GM12801 (cell line): ENCODE results near the gene SAMD3.

Experiments used
- TF ChIP-seq, protein P1 (sequence below): IDR thresholded peaks from one replicate; pipeline ENCODE4 v1.5.1; 2011; ENCODE audit warnings: control low read depth; ENCODE audit not compliant: insufficient read length; ENCODE audit errors: extremely low read depth

The SAMD3 gene

DNA sequence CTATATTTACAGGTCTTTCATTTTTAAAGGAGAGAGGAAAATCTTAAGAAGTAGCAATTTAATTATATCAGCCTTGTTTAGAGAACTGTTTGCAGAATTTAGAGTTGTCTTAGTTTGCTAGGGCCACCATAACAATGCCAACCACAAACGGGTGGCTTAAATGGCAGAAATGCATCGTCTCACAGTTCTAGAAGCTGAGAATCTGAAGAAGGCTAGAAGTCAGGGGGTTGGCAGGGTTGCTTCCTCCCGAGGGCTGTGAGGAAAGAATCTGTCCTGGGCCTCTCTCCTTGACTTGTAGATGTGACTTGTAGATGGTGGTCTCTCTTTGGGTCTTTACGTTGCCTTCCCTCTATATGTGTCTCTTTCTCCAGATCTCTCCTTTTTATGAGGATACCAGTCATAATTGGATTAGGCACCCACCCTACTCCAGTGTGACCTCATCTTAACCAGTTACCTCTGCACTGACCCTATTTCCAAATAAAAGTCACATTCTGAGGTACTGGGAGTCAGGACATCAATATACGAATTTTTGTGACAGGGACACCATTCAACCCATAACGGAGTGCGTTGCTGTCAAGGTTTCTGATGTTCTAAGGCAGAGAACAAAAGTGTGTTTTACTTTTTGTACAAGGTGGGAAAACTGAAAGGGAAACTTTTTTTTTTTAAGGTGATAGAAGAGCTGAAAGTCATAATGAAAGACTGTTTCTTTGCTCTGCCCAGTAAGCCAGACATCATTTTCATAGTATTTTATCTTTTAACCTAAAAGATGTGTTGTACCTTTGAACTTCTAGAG lies 84.4 kb downstream of the SAMD3 start:
- TF ChIP-seq, protein P1, sequence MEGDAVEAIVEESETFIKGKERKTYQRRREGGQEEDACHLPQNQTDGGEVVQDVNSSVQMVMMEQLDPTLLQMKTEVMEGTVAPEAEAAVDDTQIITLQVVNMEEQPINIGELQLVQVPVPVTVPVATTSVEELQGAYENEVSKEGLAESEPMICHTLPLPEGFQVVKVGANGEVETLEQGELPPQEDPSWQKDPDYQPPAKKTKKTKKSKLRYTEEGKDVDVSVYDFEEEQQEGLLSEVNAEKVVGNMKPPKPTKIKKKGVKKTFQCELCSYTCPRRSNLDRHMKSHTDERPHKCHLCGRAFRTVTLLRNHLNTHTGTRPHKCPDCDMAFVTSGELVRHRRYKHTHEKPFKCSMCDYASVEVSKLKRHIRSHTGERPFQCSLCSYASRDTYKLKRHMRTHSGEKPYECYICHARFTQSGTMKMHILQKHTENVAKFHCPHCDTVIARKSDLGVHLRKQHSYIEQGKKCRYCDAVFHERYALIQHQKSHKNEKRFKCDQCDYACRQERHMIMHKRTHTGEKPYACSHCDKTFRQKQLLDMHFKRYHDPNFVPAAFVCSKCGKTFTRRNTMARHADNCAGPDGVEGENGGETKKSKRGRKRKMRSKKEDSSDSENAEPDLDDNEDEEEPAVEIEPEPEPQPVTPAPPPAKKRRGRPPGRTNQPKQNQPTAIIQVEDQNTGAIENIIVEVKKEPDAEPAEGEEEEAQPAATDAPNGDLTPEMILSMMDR, result no peak

DNA sequence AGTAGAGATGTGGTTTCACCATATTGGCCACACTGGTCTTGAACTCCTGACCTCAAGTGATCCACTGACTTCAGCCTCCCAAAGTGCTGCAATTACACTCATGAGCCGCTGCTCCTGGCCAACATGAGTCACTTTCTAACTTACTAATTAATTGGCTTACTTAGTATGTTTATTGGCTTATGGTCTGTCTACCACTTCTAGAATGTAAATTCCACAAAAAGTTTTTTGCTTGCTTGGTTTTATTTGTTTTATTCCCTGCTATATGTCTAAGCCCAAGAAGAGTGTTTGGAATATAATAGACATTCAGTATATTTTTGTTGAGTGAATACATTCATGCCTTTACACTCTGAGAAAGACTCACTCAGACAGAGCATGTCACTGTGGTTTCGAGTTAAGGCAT lies 86.0 kb downstream of the SAMD3 start:
- TF ChIP-seq, protein P1, result no peak

DNA sequence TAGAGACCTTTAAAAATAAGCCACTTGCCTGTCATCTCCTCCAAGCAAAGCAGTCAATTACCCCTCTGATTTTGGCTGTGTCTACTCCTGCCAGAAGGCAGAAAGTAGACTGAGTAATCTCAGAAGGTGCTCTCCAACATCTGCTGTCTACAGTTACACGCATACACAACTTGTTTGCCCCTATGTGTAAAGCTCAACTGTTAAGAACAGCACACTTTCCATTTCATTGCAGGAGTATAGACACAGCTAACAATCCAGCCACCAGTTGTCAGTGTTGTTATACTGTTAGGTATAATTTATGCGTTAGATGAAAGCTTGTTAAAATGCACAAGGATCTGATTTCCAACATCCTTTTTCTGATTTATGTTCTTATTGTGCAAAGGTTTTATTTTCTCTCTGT lies 88.2 kb downstream of the SAMD3 start:
- TF ChIP-seq, protein P1, result no peak

DNA sequence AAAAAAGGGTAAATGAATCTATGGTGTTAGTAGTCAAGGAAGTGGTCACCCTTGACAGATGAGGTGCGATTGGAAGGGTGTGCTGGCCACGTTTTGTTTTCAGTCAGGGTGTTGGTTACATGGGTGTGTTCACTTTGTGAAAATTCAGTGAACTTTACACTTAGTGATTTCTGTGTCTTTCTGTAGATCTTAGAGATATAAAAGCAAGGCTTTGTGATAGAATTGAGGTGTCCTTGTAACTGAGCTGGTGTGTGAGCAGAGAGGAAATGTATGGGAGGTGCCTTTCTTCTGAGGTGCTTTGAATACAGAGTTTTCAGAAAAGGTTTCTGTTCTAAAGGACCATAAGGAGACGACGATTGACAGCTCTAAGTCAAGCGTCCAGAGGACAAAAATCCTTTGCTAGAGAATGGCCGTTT lies 90.5 kb downstream of the SAMD3 start:
- TF ChIP-seq, protein P1, result no peak

DNA sequence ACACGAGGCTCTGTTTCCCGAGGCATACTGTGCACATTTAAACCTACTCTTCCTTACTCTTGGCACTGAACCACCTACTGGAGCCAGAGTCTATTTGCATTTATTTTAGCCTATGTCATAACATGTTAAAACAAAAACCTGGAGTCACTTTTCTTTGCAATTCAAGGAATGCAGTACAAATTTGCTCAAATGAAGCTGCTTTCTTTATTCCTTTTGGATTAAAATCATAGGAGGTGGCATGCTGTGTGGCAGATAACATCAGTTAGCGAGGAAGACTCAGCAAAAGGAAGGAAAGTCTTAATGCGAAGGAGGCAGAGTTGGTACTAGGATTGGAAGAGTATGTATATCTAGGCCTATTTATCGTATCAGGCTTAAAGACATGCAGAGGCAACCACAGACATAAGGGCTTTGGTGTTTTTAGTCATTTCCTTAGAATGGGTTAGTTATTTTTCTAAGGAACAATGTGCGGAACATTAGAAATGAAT lies 92.9 kb downstream of the SAMD3 start:
- TF ChIP-seq, protein P1, result no peak

DNA sequence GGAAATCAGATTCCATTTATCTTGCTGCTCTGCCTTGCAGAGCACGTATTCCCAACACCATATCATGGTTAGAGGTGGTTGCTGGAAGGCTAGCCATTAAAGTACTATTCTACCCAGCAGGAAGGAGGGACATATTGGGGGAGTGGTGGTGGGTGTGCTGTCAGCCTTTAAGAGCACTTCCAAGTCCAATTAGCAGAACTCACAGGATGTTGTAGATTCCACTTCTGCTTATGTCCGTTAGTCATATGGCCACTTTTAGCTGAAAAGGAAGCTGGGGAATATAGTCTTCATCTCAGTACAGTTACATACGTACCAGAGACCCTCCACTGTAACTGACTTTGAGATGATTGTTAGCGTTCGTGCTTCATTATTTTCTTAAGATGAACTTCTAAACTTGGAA lies 94.4 kb downstream of the SAMD3 start:
- TF ChIP-seq, protein P1, result no peak

DNA sequence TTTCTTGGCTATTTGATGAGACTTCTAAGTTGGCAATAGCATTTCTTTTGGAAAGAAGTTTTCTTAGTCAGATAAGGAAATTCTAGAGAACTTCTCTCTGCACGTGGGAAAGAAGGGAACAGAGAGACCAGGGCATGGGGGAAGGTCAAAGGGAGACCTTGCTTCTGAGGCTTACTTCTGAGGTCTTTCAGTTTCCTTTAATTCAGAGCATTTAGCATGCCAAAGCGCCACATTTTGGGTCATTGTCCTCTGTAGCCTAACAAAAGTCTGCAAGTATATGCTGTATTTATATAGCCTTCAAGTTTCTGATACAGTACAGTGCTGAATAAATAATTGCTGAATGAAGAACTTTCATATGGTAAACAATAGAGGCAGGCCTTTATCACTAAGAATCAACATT lies 95.6 kb downstream of the SAMD3 start:
- TF ChIP-seq, protein P1, result no peak

DNA sequence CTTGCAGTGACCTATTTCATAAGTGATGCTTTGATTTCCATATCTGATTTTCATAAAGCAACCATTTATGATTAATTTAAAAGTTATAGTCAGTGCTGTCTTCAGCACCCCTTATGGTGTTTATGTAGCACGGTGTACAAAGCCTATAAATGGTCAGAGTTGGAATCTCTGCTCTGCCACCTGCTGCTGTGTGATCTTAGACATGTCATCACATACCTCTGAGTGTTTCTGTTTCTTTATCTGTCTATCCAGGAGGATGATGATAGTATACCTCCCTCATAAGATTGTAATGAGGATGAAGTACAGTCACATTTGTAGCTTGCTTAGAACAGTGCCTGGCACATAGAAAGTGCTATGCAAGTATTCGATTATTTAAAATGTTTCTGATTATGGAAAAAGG lies 100.5 kb downstream of the SAMD3 start:
- TF ChIP-seq, protein P1, result no peak
